Activated CD4-positive, alpha-beta T cell treated with anti-CD3 and anti-CD28 coated beads for 36 hours (primary cell): ENCODE results near the gene NLGN1. TPM values are rescaled to one million over a fixed set of nuclear protein-coding genes. Genes with fewer than 3 reads are reported as not detected.

Experiments used
- ATAC-seq: fragments of 200-7000 bp; cut with Tn5 transposase; one replicate; pipeline ENCODE4 v1.10.0; 2021; ENCODE audit warnings: mild to moderate bottlenecking, moderate library complexity
- CTCF ChIA-PET: fragments of 350-600 bp; sonication (Branson Sonifier 250); formaldehyde crosslinking; loops from one replicate; lab custom pipeline; 2021; ENCODE audit warnings: antibody characterized with exemption; lab: Charles Lee
- POLR2A ChIA-PET: fragments of 350-600 bp; sonication (Branson Sonifier 250); formaldehyde crosslinking; loops from one replicate; lab custom pipeline; 2021; ENCODE audit warnings: antibody characterized with exemption, inconsistent platforms; lab: Charles Lee
- DNase-seq: peaks from one replicate; pipeline ENCODE4 v3.0.0-alpha.2; 2020
- H3K27ac Mint-ChIP-seq: one replicate; pipeline ENCODE4 v1.8.0; 2021; ENCODE audit warnings: mixed read lengths
- H3K27me3 Mint-ChIP-seq: one replicate; pipeline ENCODE4 v1.8.0; 2021; ENCODE audit warnings: mixed read lengths
- H3K36me3 Mint-ChIP-seq: one replicate; pipeline ENCODE4 v1.8.0; 2021; ENCODE audit warnings: low read depth, mixed read lengths
- H3K4me1 Mint-ChIP-seq: one replicate; pipeline ENCODE4 v1.8.0; 2021; ENCODE audit warnings: mixed read lengths
- H3K4me3 Mint-ChIP-seq: one replicate; pipeline ENCODE4 v1.8.0; 2021; ENCODE audit warnings: mild to moderate bottlenecking, moderate library complexity, mixed read lengths
- H3K9me3 Mint-ChIP-seq: one replicate; pipeline ENCODE4 v1.8.0; 2021; ENCODE audit warnings: low read depth, mixed read lengths
- intact Hi-C, 2 experiments: fragments of 100-400 bp; cut with DNase I in 1 of 2; cut with micrococcal nuclease in 1 of 2; formaldehyde crosslinking; loops; one replicate each; pipeline versions ENCODE4 v1.14.2 to v1.15.1; 2022 to 2024; cut with DNase I, micrococcal nuclease
- total RNA-seq, 2 experiments: library from RNA; stranded (reverse); gene quantifications; one replicate each; pipeline ENCODE4 v1.2.3, GENCODE V29; 2021

NLGN1 gene
- total RNA-seq, 2 experiments from 2014 or later, result not detected

- CTCF ChIA-PET, result no interaction called here
- no peaks in the 10 kb centered on the region for H3K4me1 Mint-ChIP-seq
These were observed 334.7 kb downstream of the NLGN1 start for GRCh38 chr3:173732237-173732636.

GRCh38 chr3:173733029-173733652 is 335.6 kb downstream of the NLGN1 start:
- Mint-ChIP-seq H3K4me3 (no peak overlapping the region), H3K9me3 (peaks cover 2% of the 10 kb centered on the region), H3K27me3 (no peaks in the 10 kb centered on the region), H3K36me3 (no peaks in the 10 kb centered on the region), H3K27ac (no peak overlapping the region), H3K4me1 (no peaks in the 10 kb centered on the region)
- CTCF ChIA-PET, result interaction anchor here (0.7 kb wide), 1 partner anchor 10 kb away, joined by 3 read pairs; no protein-coding TSS in a partner anchor
- DNase-seq (peak; percentile 6), ATAC-seq (no peak)
- POLR2A ChIA-PET, result no interaction called here
- intact Hi-C loops, result no loop called here

More at GRCh38 chr3:173732237-173732636, 334.7 kb downstream of the NLGN1 start:
- peaks cover under 1% of the 10 kb centered on the region for H3K9me3 Mint-ChIP-seq
- no peak overlapping the region for H3K4me3 Mint-ChIP-seq
- DNase-seq (no peak), ATAC-seq (no peak)
- no peaks in the 10 kb centered on the region for H3K36me3 Mint-ChIP-seq
- no peak overlapping the region for H3K27ac Mint-ChIP-seq
- POLR2A ChIA-PET, result no interaction called here
- intact Hi-C loops, result no loop called here
- no peaks in the 10 kb centered on the region for H3K27me3 Mint-ChIP-seq

GRCh38 chr3:173734473-173734872 is 336.9 kb downstream of the NLGN1 start:
- ATAC-seq, result no peak
- Mint-ChIP-seq H3K27ac (no peak overlapping the region), H3K36me3 (no peaks in the 10 kb centered on the region), H3K4me1 (no peaks in the 10 kb centered on the region), H3K27me3 (no peaks in the 10 kb centered on the region), H3K9me3 (peaks cover 2% of the 10 kb centered on the region), H3K4me3 (no peak overlapping the region)
- intact Hi-C loops, result no loop called here
- no peak for DNase-seq
- ChIA-PET POLR2A (no interaction called here), CTCF (no interaction called here)

- intact Hi-C loops, result no loop called here
- Mint-ChIP-seq H3K4me3 (no peak overlapping the region), H3K27ac (no peak overlapping the region), H3K27me3 (no peaks in the 10 kb centered on the region), H3K4me1 (no peaks in the 10 kb centered on the region), H3K36me3 (no peaks in the 10 kb centered on the region), H3K9me3 (peaks cover 2% of the 10 kb centered on the region)
- no peak for DNase-seq
- no peak for ATAC-seq
- ChIA-PET POLR2A (no interaction called here), CTCF (no interaction called here)
These were observed 337.4 kb downstream of the NLGN1 start for GRCh38 chr3:173734895-173735294.

GRCh38 chr3:173735841-173736240 is 338.3 kb downstream of the NLGN1 start:
- intact Hi-C loops, result no loop called here
- H3K4me1 Mint-ChIP-seq, result no peaks in the 10 kb centered on the region
- H3K36me3 Mint-ChIP-seq, result no peaks in the 10 kb centered on the region
- POLR2A ChIA-PET, result no interaction called here
- no peak overlapping the region for H3K27ac Mint-ChIP-seq
- H3K9me3 Mint-ChIP-seq, result peaks cover 2% of the 10 kb centered on the region
- H3K4me3 Mint-ChIP-seq, result no peak overlapping the region
- no peak for DNase-seq
- no peak for ATAC-seq
- no peaks in the 10 kb centered on the region for H3K27me3 Mint-ChIP-seq
- CTCF ChIA-PET, result no interaction called here

- Mint-ChIP-seq H3K27ac (no peak overlapping the region), H3K9me3 (peaks cover 2% of the 10 kb centered on the region), H3K4me1 (no peaks in the 10 kb centered on the region), H3K4me3 (no peak overlapping the region), H3K27me3 (no peaks in the 10 kb centered on the region), H3K36me3 (no peaks in the 10 kb centered on the region)
- ATAC-seq (no peak), DNase-seq (no peak)
- POLR2A ChIA-PET, result no interaction called here
- intact Hi-C loops, result no loop called here
- CTCF ChIA-PET, result no interaction called here
These were observed 339.7 kb downstream of the NLGN1 start for GRCh38 chr3:173737167-173737808.

GRCh38 chr3:173739726-173740125 is 342.2 kb downstream of the NLGN1 start:
- ATAC-seq (no peak), DNase-seq (no peak)
- Mint-ChIP-seq H3K36me3 (no peaks in the 10 kb centered on the region), H3K4me3 (no peak overlapping the region), H3K27ac (no peak overlapping the region), H3K9me3 (peaks cover 2% of the 10 kb centered on the region), H3K27me3 (no peaks in the 10 kb centered on the region), H3K4me1 (no peaks in the 10 kb centered on the region)
- ChIA-PET POLR2A (no interaction called here), CTCF (no interaction called here)
- intact Hi-C loops, result no loop called here

- Mint-ChIP-seq H3K36me3 (no peaks in the 10 kb centered on the region), H3K9me3 (no peaks in the 10 kb centered on the region), H3K27me3 (no peaks in the 10 kb centered on the region), H3K4me3 (no peak overlapping the region), H3K4me1 (no peaks in the 10 kb centered on the region), H3K27ac (no peak overlapping the region)
- DNase-seq (no peak), ATAC-seq (no peak)
- intact Hi-C loops, result no loop called here
- CTCF ChIA-PET, result no interaction called here
- POLR2A ChIA-PET, result no interaction called here
These were observed 344.9 kb downstream of the NLGN1 start for GRCh38 chr3:173742491-173742890.

GRCh38 chr3:173743111-173743510 is 345.6 kb downstream of the NLGN1 start:
- no peaks in the 10 kb centered on the region for H3K27me3 Mint-ChIP-seq
- DNase-seq (no peak), ATAC-seq (no peak)
- H3K27ac Mint-ChIP-seq, result no peak overlapping the region
- no peaks in the 10 kb centered on the region for H3K36me3 Mint-ChIP-seq
- H3K4me3 Mint-ChIP-seq, result no peak overlapping the region
- H3K9me3 Mint-ChIP-seq, result no peaks in the 10 kb centered on the region
- intact Hi-C loops, result no loop called here
- POLR2A ChIA-PET, result no interaction called here
- CTCF ChIA-PET, result interaction anchor here (0.5 kb wide), 1 partner anchor 10 kb away, joined by 3 read pairs; no protein-coding TSS in a partner anchor
- no peaks in the 10 kb centered on the region for H3K4me1 Mint-ChIP-seq

GRCh38 chr3:173743516-173743915 is 346.0 kb downstream of the NLGN1 start:
- no peaks in the 10 kb centered on the region for H3K9me3 Mint-ChIP-seq
- H3K27ac Mint-ChIP-seq, result no peak overlapping the region
- DNase-seq, result no peak
- no peak overlapping the region for H3K4me3 Mint-ChIP-seq
- H3K36me3 Mint-ChIP-seq, result no peaks in the 10 kb centered on the region
- intact Hi-C loops, result no loop called here
- ChIA-PET POLR2A (no interaction called here), CTCF (interaction anchor here (0.5 kb wide), 1 partner anchor 10 kb away, joined by 3 read pairs; no protein-coding TSS in a partner anchor)
- H3K27me3 Mint-ChIP-seq, result no peaks in the 10 kb centered on the region
- H3K4me1 Mint-ChIP-seq, result no peaks in the 10 kb centered on the region
- no peak for ATAC-seq

- intact Hi-C loops, result no loop called here
- no peak for ATAC-seq
- H3K36me3 Mint-ChIP-seq, result no peaks in the 10 kb centered on the region
- H3K27ac Mint-ChIP-seq, result no peak overlapping the region
- ChIA-PET CTCF (no interaction called here), POLR2A (no interaction called here)
- H3K4me1 Mint-ChIP-seq, result no peaks in the 10 kb centered on the region
- no peaks in the 10 kb centered on the region for H3K27me3 Mint-ChIP-seq
- no peaks in the 10 kb centered on the region for H3K9me3 Mint-ChIP-seq
- no peak overlapping the region for H3K4me3 Mint-ChIP-seq
- no peak for DNase-seq
These were observed 346.9 kb downstream of the NLGN1 start for GRCh38 chr3:173744479-173744878.

GRCh38 chr3:173744895-173745294 is 347.4 kb downstream of the NLGN1 start:
- ChIA-PET CTCF (no interaction called here), POLR2A (no interaction called here)
- Mint-ChIP-seq H3K36me3 (no peaks in the 10 kb centered on the region), H3K4me3 (no peak overlapping the region), H3K27ac (no peak overlapping the region), H3K4me1 (no peaks in the 10 kb centered on the region), H3K27me3 (no peaks in the 10 kb centered on the region), H3K9me3 (no peaks in the 10 kb centered on the region)
- no peak for DNase-seq
- ATAC-seq, result no peak
- intact Hi-C loops, result no loop called here
